HG03139 (cell line): ENCODE measurements around the gene TMEM59L.

Source experiments
- ATAC-seq: cut with Tn5 transposase; IDR thresholded peaks from one replicate; pipeline ENCODE4 v1.9.1; 2021; ENCODE audit not compliant: unreplicated experiment

TMEM59L gene

GRCh38 chr19:18608102-18608804 lies 4.4 kb upstream of the TMEM59L start:
- no peak for ATAC-seq

- no peak for ATAC-seq
These were observed 3.6 kb upstream of the TMEM59L start for GRCh38 chr19:18608805-18609716.

- no peak for ATAC-seq
These were observed 3.0 kb upstream of the TMEM59L start for GRCh38 chr19:18609717-18610051.

- no peak for ATAC-seq
These were observed 2.5 kb upstream of the TMEM59L start for GRCh38 chr19:18610245-18610555.

GRCh38 chr19:18610556-18611326 lies 1.9 kb upstream of the TMEM59L start:
- ATAC-seq: no peak

- ATAC-seq: no peak
These were observed 1.2 kb upstream of the TMEM59L start for GRCh38 chr19:18611327-18612050.

- ATAC-seq: no peak
These were observed 459 bp upstream of the TMEM59L start for GRCh38 chr19:18612051-18612771.

GRCh38 chr19:18613589-18614234 lies 1.0 kb downstream of the TMEM59L start:
- ATAC-seq: no peak

GRCh38 chr19:18616023-18616422 lies 3.4 kb downstream of the TMEM59L start:
- no peak for ATAC-seq

- ATAC-seq: no peak
These were observed 4.9 kb downstream of the TMEM59L start for GRCh38 chr19:18617562-18617961.

- ATAC-seq: no peak
These were observed 5.6 kb downstream of the TMEM59L start for GRCh38 chr19:18618236-18618635.

- ATAC-seq: no peak
These were observed 7.6 kb downstream of the TMEM59L start for GRCh38 chr19:18620311-18620710.

GRCh38 chr19:18620902-18621301 lies 8.2 kb downstream of the TMEM59L start:
- no peak for ATAC-seq

- ATAC-seq: no peak
These were observed 14.2 kb downstream of the TMEM59L start for GRCh38 chr19:18626906-18627305.

GRCh38 chr19:18629166-18630088 lies 16.8 kb downstream of the TMEM59L start:
- no peak for ATAC-seq

- ATAC-seq: no peak
These were observed 20.7 kb downstream of the TMEM59L start for GRCh38 chr19:18633321-18633720.

- ATAC-seq: no peak
These were observed 22.1 kb downstream of the TMEM59L start for GRCh38 chr19:18634612-18635297.

GRCh38 chr19:18635831-18636182 lies 23.1 kb downstream of the TMEM59L start:
- no peak for ATAC-seq
